Gastrocnemius medialis (tissue), 4 donors: ENCODE data around the gene USH1G.
"Not testable (repeated sequence)": the region's sequence is repeated elsewhere in the genome, so short reads cannot be mapped to it uniquely, and the experiment has no call there.

ENCODE experiments used
- POLR2A ChIP-seq, 2 donors: fragments of 450-650 bp; IDR thresholded peaks; one replicate each; pipeline ENCODE4 v1.6.1; 2017; ENCODE audit warnings: antibody characterized with exemption in 2 of 2, mild to moderate bottlenecking in 2 of 2, moderate library complexity in 2 of 2
- TF ChIP-seq, protein P1 (sequence below), 5 experiments: fragments of 450-650 bp in 3 of 5; fragments of 200-600 bp in 2 of 5; sonication (generic) in 2 of 5; IDR thresholded peaks in 4 of 5; conservative IDR thresholded peaks in 1 of 5; 1 replicate in 4 of 5; 2 replicates in 1 of 5; pipeline ENCODE4 v1.5.1; 2016 to 2019; ENCODE audit warnings: antibody characterized with exemption in 5 of 5, mild to moderate bottlenecking in 3 of 5, moderate library complexity in 3 of 5

- TF ChIP-seq, protein P1, sequence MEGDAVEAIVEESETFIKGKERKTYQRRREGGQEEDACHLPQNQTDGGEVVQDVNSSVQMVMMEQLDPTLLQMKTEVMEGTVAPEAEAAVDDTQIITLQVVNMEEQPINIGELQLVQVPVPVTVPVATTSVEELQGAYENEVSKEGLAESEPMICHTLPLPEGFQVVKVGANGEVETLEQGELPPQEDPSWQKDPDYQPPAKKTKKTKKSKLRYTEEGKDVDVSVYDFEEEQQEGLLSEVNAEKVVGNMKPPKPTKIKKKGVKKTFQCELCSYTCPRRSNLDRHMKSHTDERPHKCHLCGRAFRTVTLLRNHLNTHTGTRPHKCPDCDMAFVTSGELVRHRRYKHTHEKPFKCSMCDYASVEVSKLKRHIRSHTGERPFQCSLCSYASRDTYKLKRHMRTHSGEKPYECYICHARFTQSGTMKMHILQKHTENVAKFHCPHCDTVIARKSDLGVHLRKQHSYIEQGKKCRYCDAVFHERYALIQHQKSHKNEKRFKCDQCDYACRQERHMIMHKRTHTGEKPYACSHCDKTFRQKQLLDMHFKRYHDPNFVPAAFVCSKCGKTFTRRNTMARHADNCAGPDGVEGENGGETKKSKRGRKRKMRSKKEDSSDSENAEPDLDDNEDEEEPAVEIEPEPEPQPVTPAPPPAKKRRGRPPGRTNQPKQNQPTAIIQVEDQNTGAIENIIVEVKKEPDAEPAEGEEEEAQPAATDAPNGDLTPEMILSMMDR (IDR thresholded peaks at IDR 0.05 in 4 of 5, conservative IDR thresholded peaks at IDR 0.05 in 1 of 5) = not testable (repeated sequence)
- TF ChIP-seq POLR2A (IDR thresholded peaks at IDR 0.05) = not testable (repeated sequence)
Observed at GRCh38 chr17:74870028-74870427, 53.0 kb downstream of the USH1G start.
